MCF 10A (cell line): ENCODE results near the gene DCST1. TPM values are rescaled to one million over a fixed set of nuclear protein-coding genes. Genes with fewer than 3 reads are reported as not detected.

Source experiments
- total RNA-seq: library from RNA; stranded (reverse); gene quantifications from 2 replicates; pipeline ENCODE4 v1.2.3, GENCODE V29; 2022

Gene DCST1
- total RNA-seq, 1 experiment from 2014 or later, result 0.21 TPM

Other genes with a start within 250 kb of the DCST1 start
- 0.07 TPM in 1 of 2 replicates, not detected in the other for gene KCNN3, start 163.5 kb upstream of the DCST1 start, total RNA-seq
- gene PMVK, start 97.1 kb upstream of the DCST1 start, total RNA-seq, result 57.7 and 68.9 TPM in 2 replicates
- 11.3 TPM in 2 replicates for gene PBXIP1, start 77.7 kb upstream of the DCST1 start, total RNA-seq
- gene PYGO2, start 72.0 kb upstream of the DCST1 start, total RNA-seq, result 32.1 and 35.9 TPM in 2 replicates
- gene SHC1, start 63.1 kb upstream of the DCST1 start, total RNA-seq, result 667 and 885 TPM in 2 replicates
- gene CKS1B, start 59.1 kb upstream of the DCST1 start, total RNA-seq, result 285 and 289 TPM in 2 replicates
- gene FLAD1, start 50.5 kb upstream of the DCST1 start, total RNA-seq, result 65.4 and 91.1 TPM in 2 replicates
- 0.83 TPM in 1 of 2 replicates, not detected in the other for gene LENEP, start 40.2 kb upstream of the DCST1 start, total RNA-seq
- gene ZBTB7B, start 31.0 kb upstream of the DCST1 start, total RNA-seq, result 169 and 175 TPM in 2 replicates
- 0.91 and 1.8 TPM in 2 replicates for gene DCST2, start within 50 bp of the DCST1 start, total RNA-seq
- gene ADAM15, start 17.5 kb downstream of the DCST1 start, total RNA-seq, result 385 and 456 TPM in 2 replicates
- 7.4 and 9.5 TPM in 2 replicates for gene EFNA4, start 29.9 kb downstream of the DCST1 start, total RNA-seq
- 1.6 and 1.7 TPM in 2 replicates for gene EFNA3, start 45.0 kb downstream of the DCST1 start, total RNA-seq
- 38.9 and 42.3 TPM in 2 replicates for gene EFNA1, start 94.1 kb downstream of the DCST1 start, total RNA-seq
- gene SLC50A1, start 102.0 kb downstream of the DCST1 start, total RNA-seq, result 91.2 and 97.8 TPM in 2 replicates
- gene DPM3, start 106.7 kb downstream of the DCST1 start, total RNA-seq, result 79.7 and 86.4 TPM in 2 replicates
- gene KRTCAP2, start 139.5 kb downstream of the DCST1 start, total RNA-seq, result 313 and 383 TPM in 2 replicates
- 0.21 and 0.32 TPM in 2 replicates for gene TRIM46, start 140.0 kb downstream of the DCST1 start, total RNA-seq
- gene THBS3, start 174.1 kb downstream of the DCST1 start, total RNA-seq, result 33.0 and 34.4 TPM in 2 replicates
- 64.6 and 67.4 TPM in 2 replicates for gene MTX1, start 174.9 kb downstream of the DCST1 start, total RNA-seq
- gene ENTREP3, start 221.7 kb downstream of the DCST1 start, total RNA-seq, result 32.3 and 37.1 TPM in 2 replicates
- gene SCAMP3, start 228.5 kb downstream of the DCST1 start, total RNA-seq, result 80.6 and 88.1 TPM in 2 replicates
- 78.6 and 82.3 TPM in 2 replicates for gene CLK2, start 239.7 kb downstream of the DCST1 start, total RNA-seq
- 2.5 and 4.3 TPM in 2 replicates for gene HCN3, start 243.6 kb downstream of the DCST1 start, total RNA-seq